Colonic mucosa (tissue), 4 donors: ENCODE measurements around the gene DOCK2. TPM values are rescaled to one million over a fixed set of nuclear protein-coding genes. Genes with fewer than 3 reads are reported as not detected.

Experiments used
- DNase-seq: peaks from one replicate; pipeline ENCODE4 v3.0.0-alpha.2; 2020
- H3K27ac ChIP-seq: fragments of 200-600 bp; one replicate; pipeline ENCODE4 v1.8.0; 2021
- H3K27me3 ChIP-seq: fragments of 200-600 bp; one replicate; pipeline ENCODE4 v1.8.0; 2021
- H3K36me3 ChIP-seq: fragments of 200-600 bp; one replicate; pipeline ENCODE4 v1.8.0; 2021
- H3K4me1 ChIP-seq: fragments of 200-600 bp; one replicate; pipeline ENCODE4 v1.8.0; 2021; ENCODE audit warnings: mild to moderate bottlenecking
- H3K4me3 ChIP-seq: fragments of 200-600 bp; one replicate; pipeline ENCODE4 v1.8.0; 2021
- H3K9ac ChIP-seq, 2 donors: one replicate each; pipeline ENCODE4 v1.7.0; 2013; ENCODE audit warnings: control low read depth in 2 of 2, low read depth in 2 of 2, low read length in 2 of 2
- H3K9me3 ChIP-seq: fragments of 200-600 bp; one replicate; pipeline ENCODE4 v1.8.0; 2021
- CTCF ChIP-seq: fragments of 200-600 bp; IDR thresholded peaks from one replicate; pipeline ENCODE4 v1.8.0; 2022; ENCODE audit warnings: antibody characterized with exemption, mild to moderate bottlenecking
- intact Hi-C: fragments of 100-400 bp; cut with DNase I; formaldehyde crosslinking; loops from one replicate; pipeline ENCODE4 v1.14.1; 2022
- total RNA-seq, 2 donors: library from RNA; stranded (reverse); fragmentation: NEBNext Ultra II Directional in 1 of 2; extraction: Animal tissue kit (Norgen Biotek cat#: 25700) in 1 of 2; gene quantifications; one replicate each; pipeline ENCODE4 v1.2.1, GENCODE V29; 2021
- donor health status: healthy.
- donor health status: DM: no; HTN: no; CAD: no.
- donor health status: DM: no; HTN: no; CAD: no.

DOCK2 gene
- total RNA-seq, 2 donors from 2014 or later: 4.8 to 6.0 TPM

DNA sequence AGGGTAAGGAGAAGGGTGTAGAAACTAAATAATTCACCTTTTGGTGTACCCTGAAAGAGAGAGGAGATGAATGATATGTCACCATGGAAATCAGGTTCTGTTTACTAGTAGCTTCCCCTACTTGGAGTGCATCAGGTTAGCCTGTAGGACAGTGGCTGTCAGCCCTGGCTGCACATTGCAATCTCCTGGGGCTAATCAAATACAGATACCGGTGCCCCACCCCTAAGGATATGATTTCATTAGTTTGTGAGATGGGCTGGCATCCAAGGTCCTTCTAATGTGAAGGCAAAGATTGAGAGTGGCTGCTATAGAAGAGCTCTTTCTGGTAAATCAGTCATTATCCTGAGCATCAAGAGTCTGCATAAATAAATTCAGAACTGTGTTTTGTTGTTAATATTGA lies 296.1 kb downstream of the DOCK2 start:
- no peak overlapping the region for H3K9ac ChIP-seq
- no peak for DNase-seq
- intact Hi-C loops: no loop called here
- no peak overlapping the region for H3K27ac ChIP-seq
- no peaks in the 10 kb centered on the region for H3K9me3 ChIP-seq
- TF ChIP-seq CTCF: no peak
- no peaks in the 10 kb centered on the region for H3K4me1 ChIP-seq
- no peaks in the 10 kb centered on the region for H3K27me3 ChIP-seq
- H3K36me3 ChIP-seq: no peaks in the 10 kb centered on the region
- H3K4me3 ChIP-seq: no peak overlapping the region

DNA sequence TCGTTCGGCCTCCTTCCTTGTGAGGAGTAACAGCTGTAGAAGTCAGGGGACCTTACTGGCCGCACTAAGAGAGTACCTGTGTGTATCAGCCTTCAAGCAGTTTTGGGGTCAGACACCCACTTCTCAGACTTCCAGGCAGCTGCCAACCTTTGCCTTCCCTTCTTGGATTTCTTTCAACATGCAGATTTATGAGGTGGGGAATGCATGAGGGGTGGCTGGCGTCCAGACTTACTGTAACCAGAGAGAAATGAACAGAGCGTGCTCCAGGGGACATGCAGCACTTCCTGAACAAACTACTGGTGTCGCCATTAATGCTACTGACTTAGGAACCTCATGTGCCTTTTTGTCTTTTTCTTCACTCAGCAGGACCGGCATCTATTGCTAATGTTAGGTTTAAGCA lies 296.5 kb downstream of the DOCK2 start:
- no peaks in the 10 kb centered on the region for H3K4me1 ChIP-seq
- no peak for TF ChIP-seq CTCF
- DNase-seq: no peak
- H3K9me3 ChIP-seq: no peaks in the 10 kb centered on the region
- no peak overlapping the region for H3K27ac ChIP-seq
- H3K36me3 ChIP-seq: no peaks in the 10 kb centered on the region
- H3K9ac ChIP-seq: no peak overlapping the region
- intact Hi-C loops: no loop called here
- no peaks in the 10 kb centered on the region for H3K27me3 ChIP-seq
- no peak overlapping the region for H3K4me3 ChIP-seq

DNA sequence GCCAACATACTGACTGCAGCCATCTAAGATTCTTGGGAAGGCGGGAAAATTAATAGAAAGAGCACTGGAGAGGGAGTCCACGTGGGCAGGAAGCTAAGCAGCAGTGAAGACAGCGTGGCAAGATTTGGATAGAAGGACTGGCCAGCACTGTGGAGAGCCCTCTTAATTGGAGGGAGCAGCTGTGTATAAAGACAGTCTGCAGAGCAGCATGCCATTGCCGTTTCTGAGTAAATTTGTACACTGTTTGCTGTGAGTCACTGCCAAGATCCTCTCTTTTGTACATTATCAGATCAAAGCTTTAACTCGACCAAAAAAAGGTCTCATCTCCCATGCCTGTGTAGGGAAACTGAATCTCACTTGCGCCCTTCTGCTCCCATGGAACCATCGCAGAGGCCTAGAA lies 297.9 kb downstream of the DOCK2 start:
- DNase-seq: no peak
- Histone ChIP-seq H3K27ac (no peak overlapping the region), H3K4me3 (no peak overlapping the region), H3K9ac (no peak overlapping the region), H3K36me3 (no peaks in the 10 kb centered on the region), H3K4me1 (no peaks in the 10 kb centered on the region), H3K9me3 (no peaks in the 10 kb centered on the region), H3K27me3 (no peaks in the 10 kb centered on the region)
- no peak for TF ChIP-seq CTCF
- intact Hi-C loops: no loop called here

DNA sequence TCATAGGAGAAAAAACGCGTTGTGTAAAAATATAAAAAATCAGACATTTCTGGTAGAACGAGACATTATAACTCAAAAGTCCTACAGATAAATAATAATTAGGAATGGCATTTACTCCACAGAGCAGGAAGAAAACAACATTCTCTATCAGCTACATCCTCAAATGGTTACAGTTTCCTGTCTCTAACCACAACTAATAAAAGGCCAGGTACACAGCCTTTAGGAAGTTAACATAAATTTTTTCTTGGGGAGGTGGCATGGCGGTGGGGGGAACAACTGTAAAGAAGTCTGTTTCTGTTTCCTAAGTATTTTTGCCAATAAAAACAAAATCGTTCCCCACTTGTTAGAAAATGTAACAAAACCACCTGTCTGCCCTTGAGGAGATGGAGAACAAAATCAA lies 298.7 kb downstream of the DOCK2 start:
- Histone ChIP-seq H3K9me3 (no peaks in the 10 kb centered on the region), H3K4me3 (no peak overlapping the region), H3K4me1 (no peaks in the 10 kb centered on the region), H3K27ac (no peak overlapping the region), H3K36me3 (no peaks in the 10 kb centered on the region), H3K27me3 (no peaks in the 10 kb centered on the region), H3K9ac (no peak overlapping the region)
- no peak for DNase-seq
- intact Hi-C loops: no loop called here
- no peak for TF ChIP-seq CTCF

DNA sequence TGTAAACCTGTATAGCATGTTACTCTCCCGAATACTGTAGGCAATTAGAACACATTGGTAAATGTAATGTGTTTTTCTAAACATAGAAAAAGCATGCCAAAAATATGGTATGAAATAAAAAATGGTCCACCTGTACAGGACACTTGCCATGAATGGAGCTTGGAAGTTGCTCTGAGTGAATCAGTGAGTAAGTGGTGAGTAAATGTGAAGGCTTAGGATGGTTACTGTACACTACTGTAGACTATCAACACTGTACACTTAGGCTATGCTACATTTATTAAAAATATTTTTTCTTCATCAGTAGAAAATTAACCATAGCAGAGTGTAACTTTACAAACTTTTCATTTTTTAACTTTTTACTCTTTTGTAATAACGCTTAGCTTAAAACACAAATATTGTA lies 301.4 kb downstream of the DOCK2 start:
- intact Hi-C loops: no loop called here
- no peaks in the 10 kb centered on the region for H3K27me3 ChIP-seq
- TF ChIP-seq CTCF: no peak
- H3K4me3 ChIP-seq: no peak overlapping the region
- H3K9ac ChIP-seq: no peak overlapping the region
- H3K4me1 ChIP-seq: no peaks in the 10 kb centered on the region
- H3K27ac ChIP-seq: no peak overlapping the region
- no peaks in the 10 kb centered on the region for H3K9me3 ChIP-seq
- no peak for DNase-seq
- no peaks in the 10 kb centered on the region for H3K36me3 ChIP-seq

- intact Hi-C loops: no loop called here
- Histone ChIP-seq H3K4me1 (no peaks in the 10 kb centered on the region), H3K27ac (no peak overlapping the region), H3K9me3 (no peaks in the 10 kb centered on the region), H3K27me3 (no peaks in the 10 kb centered on the region), H3K36me3 (no peaks in the 10 kb centered on the region), H3K4me3 (no peak overlapping the region), H3K9ac (no peak overlapping the region)
- no peak for DNase-seq
- no peak for TF ChIP-seq CTCF
Observed at GRCh38 chr5:169939731-169940130, 302.7 kb downstream of the DOCK2 start.
